Measurements from ENCODE around the gene RDH12. TPM values are rescaled to one million over a fixed set of nuclear protein-coding genes. Genes with fewer than 3 reads are reported as not detected.

The RDH12 gene
- total RNA-seq, 1 experiment from 2014 or later = not detected

GRCh38 chr14:67729072-67729885, 27.6 kb downstream of the RDH12 start:
- ATAC-seq = no peak
- Histone ChIP-seq H3K4me3 (ENCODE audit: low read depth in 2 of 2, low read length in 2 of 2) (no peak overlapping the region), H3K4me1 (ENCODE audit: control insufficient read depth, insufficient read depth, low read length) (no peaks in the 10 kb centered on the region), H3K27ac (ENCODE audit: low read length) (no peak overlapping the region), H3K36me3 (ENCODE audit: control insufficient read depth, insufficient read depth, low read length) (no peaks in the 10 kb centered on the region), H3K27me3 (ENCODE audit: control insufficient read depth, insufficient read depth, low read length) (no peaks in the 10 kb centered on the region; the same call in 1 of the 2 replicates), H3K9me3 (ENCODE audit: control insufficient read depth, insufficient read depth, low read depth, low read length) (no peaks in the 10 kb centered on the region)
- no peak for DNase-seq (ENCODE audit: low read depth, low spot score)
- POLR2A ChIA-PET = no interaction called here
- no TSS peak for BruUV-seq (replicated peaks)
- CTCF ChIA-PET = no interaction called here
- in situ Hi-C loops (cut with HindIII; ENCODE audit: low pct_unique_long_range_greater_than_20kb, low sequenced_read_pairs) (no loop called here), intact Hi-C loops (cut with micrococcal nuclease; ENCODE audit: unreplicated experiment) (no loop called here)
- TF ChIP-seq REST (IDR thresholded peaks at IDR 0.05; ENCODE audit: insufficient read depth in 1 of 2, low read depth in 2 of 2, low read length in 1 of 2) (no peak), POLR2AphosphoS5 (IDR thresholded peaks at IDR 0.05; ENCODE audit: low read depth, low read length) (no peak), TCF7L2 (IDR thresholded peaks at IDR 0.05; ENCODE audit: low read depth, low read length) (no peak), SIN3A (IDR thresholded peaks at IDR 0.05; ENCODE audit: borderline replicate concordance, insufficient read depth, low read depth, low read length) (no peak)
- TF ChIP-seq, protein P1, sequence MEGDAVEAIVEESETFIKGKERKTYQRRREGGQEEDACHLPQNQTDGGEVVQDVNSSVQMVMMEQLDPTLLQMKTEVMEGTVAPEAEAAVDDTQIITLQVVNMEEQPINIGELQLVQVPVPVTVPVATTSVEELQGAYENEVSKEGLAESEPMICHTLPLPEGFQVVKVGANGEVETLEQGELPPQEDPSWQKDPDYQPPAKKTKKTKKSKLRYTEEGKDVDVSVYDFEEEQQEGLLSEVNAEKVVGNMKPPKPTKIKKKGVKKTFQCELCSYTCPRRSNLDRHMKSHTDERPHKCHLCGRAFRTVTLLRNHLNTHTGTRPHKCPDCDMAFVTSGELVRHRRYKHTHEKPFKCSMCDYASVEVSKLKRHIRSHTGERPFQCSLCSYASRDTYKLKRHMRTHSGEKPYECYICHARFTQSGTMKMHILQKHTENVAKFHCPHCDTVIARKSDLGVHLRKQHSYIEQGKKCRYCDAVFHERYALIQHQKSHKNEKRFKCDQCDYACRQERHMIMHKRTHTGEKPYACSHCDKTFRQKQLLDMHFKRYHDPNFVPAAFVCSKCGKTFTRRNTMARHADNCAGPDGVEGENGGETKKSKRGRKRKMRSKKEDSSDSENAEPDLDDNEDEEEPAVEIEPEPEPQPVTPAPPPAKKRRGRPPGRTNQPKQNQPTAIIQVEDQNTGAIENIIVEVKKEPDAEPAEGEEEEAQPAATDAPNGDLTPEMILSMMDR (IDR thresholded peaks at IDR 0.05) = no peak

GRCh38 chr14:67733616-67734015, 31.9 kb downstream of the RDH12 start:
- ChIA-PET POLR2A (no interaction called here), CTCF (no interaction called here)
- Histone ChIP-seq H3K9me3 (ENCODE audit: control insufficient read depth, insufficient read depth, low read depth, low read length) (no peaks in the 10 kb centered on the region), H3K4me3 (ENCODE audit: low read depth in 2 of 2, low read length in 2 of 2) (no peak overlapping the region), H3K36me3 (ENCODE audit: control insufficient read depth, insufficient read depth, low read length) (no peaks in the 10 kb centered on the region), H3K4me1 (ENCODE audit: control insufficient read depth, insufficient read depth, low read length) (no peaks in the 10 kb centered on the region), H3K27ac (ENCODE audit: low read length) (no peak overlapping the region), H3K27me3 (ENCODE audit: control insufficient read depth, insufficient read depth, low read length) (no peaks in the 10 kb centered on the region)
- DNase-seq (ENCODE audit: low read depth, low spot score) = no peak
- intact Hi-C loops (cut with micrococcal nuclease; ENCODE audit: unreplicated experiment) (no loop called here), in situ Hi-C loops (cut with HindIII; ENCODE audit: low pct_unique_long_range_greater_than_20kb, low sequenced_read_pairs) (no loop called here)
- TF ChIP-seq, protein P1 (IDR thresholded peaks at IDR 0.05) = no peak
- TF ChIP-seq REST (IDR thresholded peaks at IDR 0.05; ENCODE audit: insufficient read depth in 1 of 2, low read depth in 2 of 2, low read length in 1 of 2) (no peak), TCF7L2 (IDR thresholded peaks at IDR 0.05; ENCODE audit: low read depth, low read length) (no peak), POLR2AphosphoS5 (IDR thresholded peaks at IDR 0.05; ENCODE audit: low read depth, low read length) (no peak), SIN3A (IDR thresholded peaks at IDR 0.05; ENCODE audit: borderline replicate concordance, insufficient read depth, low read depth, low read length) (no peak)
- no peak for ATAC-seq
- BruUV-seq (replicated peaks) = no TSS peak
